Hepatocyte (in vitro differentiated cells): ENCODE measurements around the gene TLR7. TPM values are rescaled to one million over a fixed set of nuclear protein-coding genes. Genes with fewer than 3 reads are reported as not detected.

Source experiments
- DNase-seq: peaks from one replicate; pipeline ENCODE4 v3.0.0-alpha.2; 2016; ENCODE audit warnings: low spot score
- H2AFZ ChIP-seq: fragments of 200-600 bp; sonication (generic); 2 replicates; pipeline ENCODE4 v1.6.0; 2016; ENCODE audit warnings: antibody characterized with exemption, mild to moderate bottlenecking
- H3K27ac ChIP-seq: fragments of 200-600 bp; sonication (generic); 2 replicates; pipeline ENCODE4 v1.5.1; 2016; ENCODE audit warnings: mild to moderate bottlenecking
- H3K27me3 ChIP-seq: fragments of 200-600 bp; sonication (generic); 2 replicates; pipeline ENCODE4 v1.6.1; 2016
- H3K36me3 ChIP-seq: fragments of 200-600 bp; sonication (generic); replicated peaks from 2 replicates; pipeline ENCODE4 v1.5.1; 2016; ENCODE audit warnings: low read depth; ENCODE audit not compliant: insufficient read depth
- H3K4me1 ChIP-seq: fragments of 200-600 bp; sonication (generic); 2 replicates; pipeline ENCODE4 v1.5.1; 2016; ENCODE audit warnings: mild to moderate bottlenecking, moderate library complexity; ENCODE audit not compliant: insufficient read depth
- H3K4me2 ChIP-seq: fragments of 200-600 bp; sonication (generic); 2 replicates; pipeline ENCODE4 v1.6.0; 2016
- H3K4me3 ChIP-seq: fragments of 200-600 bp; sonication (generic); 2 replicates; pipeline ENCODE4 v1.5.1; 2016; ENCODE audit warnings: mild to moderate bottlenecking
- H3K79me2 ChIP-seq: fragments of 200-600 bp; sonication (generic); 2 replicates; pipeline ENCODE4 v1.6.0; 2017; ENCODE audit warnings: mild to moderate bottlenecking
- H3K9me2 ChIP-seq: fragments of 200-600 bp; sonication (generic); replicated peaks from 2 replicates; pipeline ENCODE4 v1.6.0; 2017; ENCODE audit warnings: mild to moderate bottlenecking; ENCODE audit not compliant: insufficient read depth
- H3K9me3 ChIP-seq: fragments of 200-600 bp; sonication (generic); 2 replicates; pipeline ENCODE4 v1.5.1; 2016; ENCODE audit warnings: low read depth, mild to moderate bottlenecking
- H4K20me1 ChIP-seq: fragments of 200-600 bp; sonication (generic); 2 replicates; pipeline ENCODE4 v1.6.0; 2016; ENCODE audit warnings: mild to moderate bottlenecking; ENCODE audit not compliant: insufficient read depth, poor library complexity, severe bottlenecking
- CTCF ChIP-seq: fragments of 200-600 bp; sonication (generic); IDR thresholded peaks from 2 replicates; pipeline ENCODE4 v1.5.1; 2016; ENCODE audit warnings: antibody characterized with exemption, mild to moderate bottlenecking; ENCODE audit not compliant: poor library complexity
- EZH2 ChIP-seq: fragments of 200-600 bp; sonication (generic); IDR thresholded peaks from 2 replicates; pipeline ENCODE4 v1.6.1; 2016; ENCODE audit warnings: antibody characterized with exemption, mild to moderate bottlenecking, borderline replicate concordance
- EZH2phosphoT487 ChIP-seq: fragments of 200-600 bp; sonication (generic); IDR thresholded peaks from one replicate; pipeline ENCODE4 v1.6.1; 2018; ENCODE audit warnings: antibody characterized with exemption, mild to moderate bottlenecking, low read depth, moderate library complexity; ENCODE audit not compliant: unreplicated experiment, severe bottlenecking
- WGBS: methylation state at CpG from one replicate; pipeline ENCODE4 v1.1.6; 2016; ENCODE audit warnings: low lambda C conversion rate; ENCODE audit errors: missing lambda C conversion rate; 5-methylcytosine and 5-hydroxymethylcytosine counted together
- polyA plus RNA-seq: library from polyadenylated mRNA; unstranded; fragments of >200 nt; fragmentation: Nextera tagmentation; extraction: Ambion mirVana; gene quantifications from 2 replicates; pipeline ENCODE4 v1.2.1, GENCODE V29; 2016
- total RNA-seq: library from RNA; depleted of rRNA; stranded (reverse); fragments of >200 nt; gene quantifications from 2 replicates; pipeline ENCODE4 v1.2.3, GENCODE V29; 2014

Gene TLR7
- total and polyA plus RNA-seq, 2 experiments from 2014 or later: 0.60 TPM; not detected in 1

GRCh38 chrX:12917753-12918152 lies 50.9 kb downstream of the TLR7 start:
- Histone ChIP-seq H3K36me3 (no peaks in the 10 kb centered on the region), H3K79me2 (no peaks in the 10 kb centered on the region), H3K9me3 (no peaks in the 10 kb centered on the region), H3K4me1 (no peaks in the 10 kb centered on the region), H3K4me3 (no peak overlapping the region), H3K4me2 (no peak overlapping the region), H3K9me2 (no peaks in the 10 kb centered on the region), H2AFZ (no peak overlapping the region), H3K27ac (no peak overlapping the region), H4K20me1 (no peaks in the 10 kb centered on the region), H3K27me3 (no peaks in the 10 kb centered on the region)
- no peak for DNase-seq
- TF ChIP-seq EZH2phosphoT487 (no peak), CTCF (no peak), EZH2 (no peak)
- WGBS: 72% methylated on average over 2 of the region's 2 CpGs

- H3K79me2 ChIP-seq: no peaks in the 10 kb centered on the region
Observed at GRCh38 chrX:12919051-12919450, 52.2 kb downstream of the TLR7 start.

GRCh38 chrX:12919620-12920019 lies 52.7 kb downstream of the TLR7 start:
- Histone ChIP-seq H3K9me2 (no peaks in the 10 kb centered on the region), H2AFZ (no peak overlapping the region), H3K27me3 (no peaks in the 10 kb centered on the region), H3K4me3 (no peak overlapping the region), H3K4me2 (no peak overlapping the region), H3K4me1 (no peaks in the 10 kb centered on the region), H4K20me1 (no peaks in the 10 kb centered on the region), H3K27ac (no peak overlapping the region), H3K79me2 (no peaks in the 10 kb centered on the region), H3K9me3 (no peaks in the 10 kb centered on the region), H3K36me3 (no peaks in the 10 kb centered on the region)
- no peak for TF ChIP-seq EZH2
- no peak for TF ChIP-seq CTCF
- TF ChIP-seq EZH2phosphoT487: no peak
- DNase-seq: no peak
- WGBS: 71% methylated on average over 8 of the region's 8 CpGs

More at GRCh38 chrX:12919051-12919450, 52.2 kb downstream of the TLR7 start:
- no peaks in the 10 kb centered on the region for H3K27me3 ChIP-seq
- WGBS: 81% methylated on average over 10 of the region's 10 CpGs
- no peak for DNase-seq
- H3K4me3 ChIP-seq: no peak overlapping the region
- no peak overlapping the region for H3K4me2 ChIP-seq
- H4K20me1 ChIP-seq: no peaks in the 10 kb centered on the region
- H3K36me3 ChIP-seq: no peaks in the 10 kb centered on the region
- no peak overlapping the region for H3K27ac ChIP-seq
- no peaks in the 10 kb centered on the region for H3K4me1 ChIP-seq
- H2AFZ ChIP-seq: no peak overlapping the region
- H3K9me2 ChIP-seq: no peaks in the 10 kb centered on the region
- no peak for TF ChIP-seq EZH2phosphoT487
- TF ChIP-seq EZH2: no peak
- no peak for TF ChIP-seq CTCF
- H3K9me3 ChIP-seq: no peaks in the 10 kb centered on the region

- Histone ChIP-seq H4K20me1 (no peaks in the 10 kb centered on the region), H3K79me2 (no peaks in the 10 kb centered on the region), H3K27me3 (no peaks in the 10 kb centered on the region), H2AFZ (no peak overlapping the region), H3K4me1 (no peaks in the 10 kb centered on the region), H3K27ac (no peak overlapping the region), H3K4me3 (no peak overlapping the region), H3K36me3 (no peaks in the 10 kb centered on the region), H3K9me2 (no peaks in the 10 kb centered on the region), H3K9me3 (no peaks in the 10 kb centered on the region), H3K4me2 (no peak overlapping the region)
- no peak for DNase-seq
- 73% methylated on average over 8 of the region's 8 CpGs for WGBS
- no peak for TF ChIP-seq EZH2
- no peak for TF ChIP-seq EZH2phosphoT487
- TF ChIP-seq CTCF: no peak
Observed at GRCh38 chrX:12920990-12921389, 54.1 kb downstream of the TLR7 start.
